IMR-90 (cell line): ENCODE data around the gene SYNE1. TPM values are rescaled to one million over a fixed set of nuclear protein-coding genes. Genes with fewer than 3 reads are reported as not detected.
"Not testable (repeated sequence)": the region's sequence is repeated elsewhere in the genome, so short reads cannot be mapped to it uniquely, and the experiment has no call there.

Source experiments
- ATAC-seq: fragments of 200-7000 bp; cut with Tn5 transposase; 2 replicates; pipeline ENCODE4 v1.9.1; 2020; ENCODE audit warnings: low read depth, mild to moderate bottlenecking, moderate library complexity
- BruUV-seq: library from RNA; stranded (reverse); fragments of 400-500 nt; replicated peaks from 2 replicates; lab custom pipeline; 2021; lab: Mats Ljungman, UMichigan
- CTCF ChIA-PET: fragments of 300-600 bp; formaldehyde crosslinking; extraction: SDS; loops from one replicate; lab custom pipeline; 2021; ENCODE audit warnings: antibody characterized with exemption; lab: Yijun Ruan, JAX
- POLR2A ChIA-PET: fragments of 300-600 bp; sonication (Branson Sonifier 250); formaldehyde crosslinking; loops from one replicate; lab custom pipeline; 2022; ENCODE audit warnings: antibody characterized with exemption; ENCODE audit not compliant: unreplicated experiment; lab: Charles Lee
- DNase-seq: peaks from one replicate; pipeline ENCODE4 v3.0.0; 2013
- H2AFZ ChIP-seq: replicated peaks from 2 replicates; pipeline ENCODE3; 2013; ENCODE audit warnings: low read length, mild to moderate bottlenecking; ENCODE audit not compliant: poor library complexity
- H2AK5ac ChIP-seq: 2 replicates; pipeline ENCODE4 v1.6.1; 2013; ENCODE audit warnings: low read depth, low read length, inconsistent platforms
- H2AK9ac ChIP-seq: replicated peaks from 2 replicates; pipeline ENCODE3; 2013; ENCODE audit warnings: mild to moderate bottlenecking, low read depth, low read length, moderate library complexity; ENCODE audit not compliant: poor library complexity
- H2BK120ac ChIP-seq: 2 replicates; pipeline ENCODE4 v1.6.1; 2013; ENCODE audit warnings: low read depth, low read length, inconsistent platforms
- H2BK15ac ChIP-seq: 3 replicates; pipeline ENCODE4 v1.6.1; 2013; ENCODE audit warnings: low read depth, low read length, inconsistent platforms
- H2BK20ac ChIP-seq: 2 replicates; pipeline ENCODE4 v1.6.1; 2013; ENCODE audit warnings: low read depth, mild to moderate bottlenecking, inconsistent platforms, low read length, moderate library complexity
- H2BK5ac ChIP-seq: 2 replicates; pipeline ENCODE4 v1.6.1; 2013; ENCODE audit warnings: mild to moderate bottlenecking, low read depth, low read length, inconsistent platforms; ENCODE audit not compliant: poor library complexity, severe bottlenecking
- H3K14ac ChIP-seq: replicated peaks from 2 replicates; pipeline ENCODE4 v1.6.1; 2013; ENCODE audit warnings: low read depth, low read length, inconsistent platforms
- H3K18ac ChIP-seq: 2 replicates; pipeline ENCODE4 v1.6.1; 2013; ENCODE audit warnings: low read depth, low read length, control low read depth
- H3K23ac ChIP-seq: 2 replicates; pipeline ENCODE4 v1.6.1; 2013; ENCODE audit warnings: low read depth, low read length, inconsistent platforms
- H3K27ac ChIP-seq: 2 replicates; pipeline ENCODE4 v1.5.1; 2013; ENCODE audit warnings: mild to moderate bottlenecking, control low read depth, low read length; ENCODE audit not compliant: insufficient read depth
- H3K27me3 ChIP-seq: 2 replicates; pipeline ENCODE4 v1.6.1; 2013; ENCODE audit warnings: low read length; ENCODE audit not compliant: control insufficient read depth, insufficient read depth
- H3K36me3 ChIP-seq: 2 replicates; pipeline ENCODE4 v1.6.1; 2013; ENCODE audit warnings: low read length, mixed read lengths; ENCODE audit not compliant: control insufficient read depth, insufficient read depth
- H3K4ac ChIP-seq: 2 replicates; pipeline ENCODE4 v1.6.1; 2013; ENCODE audit warnings: low read depth, low read length, inconsistent platforms
- H3K4me1 ChIP-seq: 2 replicates; pipeline ENCODE4 v1.6.1; 2013; ENCODE audit warnings: low read length, mixed read lengths; ENCODE audit not compliant: control insufficient read depth, insufficient read depth
- H3K4me2 ChIP-seq: 2 replicates; pipeline ENCODE4 v1.6.1; 2013; ENCODE audit warnings: low read depth, mild to moderate bottlenecking, control low read depth, low read length, moderate library complexity
- H3K4me3 ChIP-seq: 2 replicates; pipeline ENCODE4 v1.5.1; 2013; ENCODE audit warnings: low read depth, mild to moderate bottlenecking, control low read depth, low read length, moderate library complexity; ENCODE audit not compliant: insufficient read depth
- H3K56ac ChIP-seq: 2 replicates; pipeline ENCODE4 v1.6.1; 2013; ENCODE audit warnings: low read length, inconsistent platforms; ENCODE audit not compliant: insufficient read depth; ENCODE audit errors: extremely low read depth
- H3K79me1 ChIP-seq, 2 experiments: 2 replicates each; pipeline ENCODE4 v1.6.1; 2013; ENCODE audit warnings: low read length in 2 of 2, inconsistent platforms in 1 of 2, low read depth in 1 of 2
- H3K9ac ChIP-seq: 2 replicates; pipeline ENCODE4 v1.6.1; 2013; ENCODE audit warnings: low read depth, low read length, control low read depth
- H3K9me1 ChIP-seq: 2 replicates; pipeline ENCODE4 v1.6.1; 2013; ENCODE audit warnings: low read length, inconsistent platforms; ENCODE audit not compliant: insufficient read depth
- H3K9me3 ChIP-seq: 2 replicates; pipeline ENCODE4 v1.6.1; 2013; ENCODE audit warnings: low read length; ENCODE audit not compliant: control insufficient read depth, insufficient read depth
- H4K20me1 ChIP-seq: 2 replicates; pipeline ENCODE4 v1.6.1; 2013; ENCODE audit warnings: low read length, inconsistent platforms; ENCODE audit not compliant: insufficient read depth
- H4K5ac ChIP-seq: 2 replicates; pipeline ENCODE4 v1.6.1; 2013; ENCODE audit warnings: mild to moderate bottlenecking, low read depth, low read length, control low read depth
- H4K8ac ChIP-seq, 2 experiments: 2 replicates each; pipeline ENCODE4 v1.6.1; 2013; ENCODE audit warnings: low read depth in 2 of 2, low read length in 2 of 2, control low read depth in 1 of 2, inconsistent platforms in 1 of 2
- H4K91ac ChIP-seq: 2 replicates; pipeline ENCODE4 v1.6.1; 2013; ENCODE audit warnings: low read depth, low read length, inconsistent platforms; ENCODE audit not compliant: insufficient read depth
- WGBS, 2 experiments: methylation state at CpG; one replicate each; pipeline versions ENCODE4 v1.1.5 to v1.1.7; 2013; ENCODE audit warnings: missing lambda C conversion rate in 2 of 2; ENCODE audit not compliant: insufficient read length in 1 of 2; ENCODE audit errors: extremely low coverage in 2 of 2; 5-methylcytosine and 5-hydroxymethylcytosine counted together
- dilution Hi-C: fragments of 300-500 bp; cut with HindIII; formaldehyde crosslinking; loops from one replicate; pipeline ENCODE4 v1.14.3; 2018; ENCODE audit warnings: low sequenced_read_pairs; ENCODE audit not compliant: unreplicated experiment
- in situ Hi-C: fragments of 300-500 bp; cut with MboI; formaldehyde crosslinking; loops from 3 replicates; pipeline ENCODE4 v1.14.3; 2019; ENCODE audit warnings: low sequenced_read_pairs, inconsistent platforms, mixed read lengths
- intact Hi-C: fragments of 100-400 bp; cut with micrococcal nuclease; formaldehyde crosslinking; loops from 2 replicates; pipeline ENCODE4 v1.10.0; 2022
- polyA plus RNA-seq, 3 experiments: library from polyadenylated mRNA; depleted of rRNA; stranded (reverse); fragments of >200 nt; gene quantifications; 2 replicates each; pipeline ENCODE4 v1.2.3, GENCODE V29; 2012; ENCODE audit warnings: low replicate concordance in 1 of 3
- total RNA-seq: library from RNA; depleted of rRNA; stranded (reverse); fragments of >200 nt; gene quantifications from 2 replicates; pipeline ENCODE4 v1.2.3, GENCODE V29; 2012

SYNE1 gene
- total and polyA plus RNA-seq, 2 of the 4 experiments (the other 2 are of a cell fraction) = 34.1 to 159 TPM

DNA sequence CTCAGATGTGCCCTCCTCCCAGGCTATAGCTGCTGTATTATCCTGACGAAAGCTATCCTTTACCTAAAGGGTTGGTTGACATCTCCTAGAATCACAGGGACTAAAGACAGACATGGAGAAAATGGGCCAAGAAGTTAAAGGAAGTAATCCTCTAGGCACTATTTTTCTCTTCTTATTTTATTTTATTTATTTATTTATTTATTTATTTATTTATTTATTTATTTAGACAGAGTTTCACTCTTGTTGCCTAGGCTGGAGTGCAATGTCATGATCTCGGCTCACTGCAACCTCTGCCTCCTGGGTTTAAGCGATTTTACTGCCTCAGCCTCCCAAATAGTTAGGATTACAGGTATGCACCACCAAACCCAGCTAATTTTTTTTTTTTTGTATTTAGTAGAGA lies 309.0 kb downstream of the SYNE1 start:
- H3K23ac ChIP-seq, BruUV-seq, H4K20me1 ChIP-seq, H3K4me1 ChIP-seq, H3K27me3 ChIP-seq, H3K4ac ChIP-seq, H3K9ac ChIP-seq, H3K4me2 ChIP-seq, in situ Hi-C loops, H3K4me3 ChIP-seq, H3K27ac ChIP-seq, H2BK20ac ChIP-seq, dilution Hi-C loops, H2AK9ac ChIP-seq, H2BK120ac ChIP-seq, H3K18ac ChIP-seq, ATAC-seq, POLR2A ChIA-PET, H3K9me1 ChIP-seq, H2AFZ ChIP-seq, H3K9me3 ChIP-seq, H3K56ac ChIP-seq, H4K91ac ChIP-seq, intact Hi-C loops, H2AK5ac ChIP-seq, H2BK5ac ChIP-seq, H4K5ac ChIP-seq, DNase-seq, H4K8ac ChIP-seq, H3K14ac ChIP-seq, H2BK15ac ChIP-seq: not testable (repeated sequence)
- H3K79me1 ChIP-seq = peaks cover 7 to 13% of the 10 kb centered on the region in 2 experiments; a peak in 3 of 4 replicates
- CTCF ChIA-PET = interaction anchor here (1.6 kb wide), 1 partner anchor 11 kb away, joined by 6 read pairs; no protein-coding TSS in a partner anchor
- no CpG with 5 or more reads among the region's 3 CpGs for WGBS, 2 experiments
- H3K36me3 ChIP-seq = peaks cover 45% of the 10 kb centered on the region
